Fibroblast of the aortic adventitia (primary cell): Measurements from ENCODE around the gene ADARB2. TPM values are rescaled to one million over a fixed set of nuclear protein-coding genes. Genes with fewer than 3 reads are reported as not detected.

Experiments used
- DNase-seq: peaks from one replicate; pipeline ENCODE4 v3.0.0-alpha.2; 2010; ENCODE audit warnings: low read depth
- H3K4me3 ChIP-seq: 2 replicates; pipeline ENCODE4 v1.5.1; 2011; ENCODE audit warnings: low read depth, mild to moderate bottlenecking, control low read depth, low read length, moderate library complexity
- CTCF ChIP-seq: IDR thresholded peaks from 2 replicates; pipeline ENCODE4 v1.5.1; 2011; ENCODE audit warnings: mild to moderate bottlenecking, low read length, control low read depth, inconsistent platforms; ENCODE audit not compliant: insufficient read depth
- total RNA-seq: library from RNA; depleted of rRNA; stranded (reverse); fragments of >200 nt; gene quantifications from 2 replicates; pipeline ENCODE4 v1.2.3, GENCODE V29; 2012; ENCODE audit warnings: low replicate concordance

ADARB2 gene
- total RNA-seq, 1 donor = not detected

- no peak for TF ChIP-seq CTCF
- no peak for DNase-seq
- H3K4me3 ChIP-seq = no peak overlapping the region
Measured at GRCh38 chr10:1516492-1517165, 220.7 kb downstream of the ADARB2 start.

- TF ChIP-seq CTCF = no peak
- no peak overlapping the region for H3K4me3 ChIP-seq
- no peak for DNase-seq
Measured at GRCh38 chr10:1515780-1516491, 221.4 kb downstream of the ADARB2 start.

- no peak for TF ChIP-seq CTCF
- DNase-seq = no peak
- H3K4me3 ChIP-seq = no peak overlapping the region
Measured at GRCh38 chr10:1515121-1515779, 222.1 kb downstream of the ADARB2 start.

GRCh38 chr10:1514681-1515080 lies 222.6 kb downstream of the ADARB2 start:
- no peak for TF ChIP-seq CTCF
- DNase-seq = no peak
- no peak overlapping the region for H3K4me3 ChIP-seq

GRCh38 chr10:1513221-1513620 lies 224.1 kb downstream of the ADARB2 start:
- no peak for TF ChIP-seq CTCF
- no peak overlapping the region for H3K4me3 ChIP-seq
- no peak for DNase-seq

- no peak overlapping the region for H3K4me3 ChIP-seq
- no peak for DNase-seq
Measured at GRCh38 chr10:1509011-1509530, 228.3 kb downstream of the ADARB2 start.

More at GRCh38 chr10:1509011-1509530, 228.3 kb downstream of the ADARB2 start:
- no peak for TF ChIP-seq CTCF
